ENCODE results near the gene CALHM5. TPM values are rescaled to one million over a fixed set of nuclear protein-coding genes. Genes with fewer than 3 reads are reported as not detected.
A peak's percentile ranks its signal among the peaks of the same experiment; 100 is the strongest.
"Not testable (repeated sequence)": the region's sequence is repeated elsewhere in the genome, so short reads cannot be mapped to it uniquely, and the experiment has no call there.

CALHM5 gene
- total RNA-seq, 1 donor from 2014 or later, result not detected

DNA sequence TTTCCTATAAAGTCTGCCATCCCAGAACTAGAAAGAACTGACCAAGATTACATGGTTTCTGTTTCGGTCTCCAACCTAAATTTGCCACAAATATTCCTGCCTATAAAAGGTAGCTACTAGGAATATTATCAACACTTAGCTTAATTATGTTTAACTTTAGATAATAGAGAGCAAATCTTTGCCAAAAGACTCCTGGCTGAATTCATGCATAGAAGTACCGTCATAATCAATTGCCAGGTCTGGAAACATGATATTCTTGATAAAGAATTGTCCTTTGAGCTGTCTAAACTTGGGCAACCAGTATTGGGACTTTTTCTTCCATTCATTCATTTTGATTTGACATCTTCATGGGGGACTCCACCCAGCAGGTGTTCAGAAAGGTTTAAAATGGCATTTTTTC is 27.8 kb upstream of the CALHM5 start:
- Mint-ChIP-seq H3K9me3 (peaks cover 1% of the 10 kb centered on the region), H3K4me1 (ENCODE audit: low read depth) (no peaks in the 10 kb centered on the region), H3K27ac (no peak overlapping the region), H3K27me3 (ENCODE audit: insufficient read depth) (peaks cover 44% of the 10 kb centered on the region), H3K4me3 (no peak overlapping the region), H3K36me3 (ENCODE audit: low read depth) (peaks cover 4% of the 10 kb centered on the region)
- intact Hi-C loops (cut with micrococcal nuclease), result no loop called here
- DNase-seq (ENCODE audit: low spot score), result no peak

DNA sequence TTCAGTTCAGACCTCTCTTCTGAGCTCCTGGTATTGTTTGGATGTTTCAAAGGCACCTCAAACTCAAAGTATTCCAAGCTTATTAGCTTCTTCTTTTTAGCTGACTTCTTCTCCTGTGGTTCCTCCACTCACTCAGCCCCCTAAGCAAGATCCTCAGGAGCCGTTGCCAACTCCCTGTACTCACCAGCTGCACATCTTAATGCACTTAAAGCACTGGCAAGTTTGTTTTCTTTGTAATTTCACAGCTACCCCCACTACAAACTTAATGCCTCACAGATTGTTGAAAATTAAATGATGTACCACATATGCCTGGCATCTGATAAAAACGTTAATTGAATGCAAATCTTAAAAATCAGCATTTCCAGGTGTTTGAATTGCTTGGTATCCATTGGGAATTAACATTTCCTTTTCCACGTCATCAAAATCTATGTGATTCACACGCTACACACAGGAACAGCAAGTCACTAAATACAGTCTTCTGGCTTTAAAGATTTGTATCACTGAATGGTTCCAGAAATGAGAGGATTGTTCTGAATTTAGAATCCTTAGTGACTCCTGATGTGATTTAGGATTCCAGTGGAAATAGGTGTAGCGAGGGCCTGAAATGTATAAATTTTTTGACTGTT is 25.8 kb upstream of the CALHM5 start:
- peaks cover 4% of the 10 kb centered on the region for H3K36me3 Mint-ChIP-seq (ENCODE audit: low read depth)
- no peak for DNase-seq (ENCODE audit: low spot score)
- intact Hi-C loops (cut with micrococcal nuclease), result no loop called here
- peaks cover 4% of the 10 kb centered on the region for H3K9me3 Mint-ChIP-seq
- no peak overlapping the region for H3K27ac Mint-ChIP-seq
- no peaks in the 10 kb centered on the region for H3K4me1 Mint-ChIP-seq (ENCODE audit: low read depth)
- H3K4me3 Mint-ChIP-seq, result no peak overlapping the region
- peaks cover 51% of the 10 kb centered on the region for H3K27me3 Mint-ChIP-seq (ENCODE audit: insufficient read depth)

DNA sequence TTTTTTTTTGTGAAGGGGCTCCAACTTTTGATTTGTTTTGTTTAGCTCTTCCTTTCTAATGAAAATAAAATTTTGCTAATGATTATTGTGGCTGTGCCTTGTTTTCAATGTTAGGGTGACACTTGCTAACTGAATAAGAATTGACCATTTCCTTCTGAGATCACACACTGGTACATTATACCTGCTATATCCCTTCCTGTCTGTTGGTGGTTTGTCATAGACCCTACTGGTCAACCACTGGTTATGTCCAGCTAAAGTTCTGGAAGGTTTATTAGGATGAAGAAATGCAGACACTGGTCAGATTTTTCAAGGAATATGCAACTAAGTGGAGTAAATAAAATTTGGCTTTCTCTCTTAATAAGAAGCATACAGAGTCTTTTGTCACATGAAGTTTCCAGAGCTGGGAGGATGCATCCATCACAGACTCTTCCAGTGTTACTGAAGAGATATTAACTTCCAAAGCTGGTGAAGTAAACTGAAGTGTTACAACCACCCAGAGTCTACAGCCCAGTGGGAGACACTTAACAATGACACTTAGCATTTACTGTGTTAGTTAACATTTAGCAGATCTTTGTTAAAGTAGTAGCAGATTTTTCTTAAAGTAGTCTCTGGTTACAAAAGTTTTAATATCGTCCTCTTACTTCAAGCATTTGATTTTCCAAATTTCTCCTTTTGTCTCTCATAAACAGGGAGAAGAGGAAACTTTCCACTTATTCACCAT is 19.7 kb upstream of the CALHM5 start:
- peaks cover 22% of the 10 kb centered on the region for H3K27me3 Mint-ChIP-seq (ENCODE audit: insufficient read depth)
- DNase-seq (ENCODE audit: low spot score), result no peak
- no peak overlapping the region for H3K4me3 Mint-ChIP-seq
- H3K27ac Mint-ChIP-seq, result no peak overlapping the region
- peaks cover 4% of the 10 kb centered on the region for H3K9me3 Mint-ChIP-seq
- H3K36me3 Mint-ChIP-seq (ENCODE audit: low read depth), result peaks cover 1% of the 10 kb centered on the region
- intact Hi-C loops (cut with micrococcal nuclease), result no loop called here
- H3K4me1 Mint-ChIP-seq (ENCODE audit: low read depth), result no peaks in the 10 kb centered on the region

DNA sequence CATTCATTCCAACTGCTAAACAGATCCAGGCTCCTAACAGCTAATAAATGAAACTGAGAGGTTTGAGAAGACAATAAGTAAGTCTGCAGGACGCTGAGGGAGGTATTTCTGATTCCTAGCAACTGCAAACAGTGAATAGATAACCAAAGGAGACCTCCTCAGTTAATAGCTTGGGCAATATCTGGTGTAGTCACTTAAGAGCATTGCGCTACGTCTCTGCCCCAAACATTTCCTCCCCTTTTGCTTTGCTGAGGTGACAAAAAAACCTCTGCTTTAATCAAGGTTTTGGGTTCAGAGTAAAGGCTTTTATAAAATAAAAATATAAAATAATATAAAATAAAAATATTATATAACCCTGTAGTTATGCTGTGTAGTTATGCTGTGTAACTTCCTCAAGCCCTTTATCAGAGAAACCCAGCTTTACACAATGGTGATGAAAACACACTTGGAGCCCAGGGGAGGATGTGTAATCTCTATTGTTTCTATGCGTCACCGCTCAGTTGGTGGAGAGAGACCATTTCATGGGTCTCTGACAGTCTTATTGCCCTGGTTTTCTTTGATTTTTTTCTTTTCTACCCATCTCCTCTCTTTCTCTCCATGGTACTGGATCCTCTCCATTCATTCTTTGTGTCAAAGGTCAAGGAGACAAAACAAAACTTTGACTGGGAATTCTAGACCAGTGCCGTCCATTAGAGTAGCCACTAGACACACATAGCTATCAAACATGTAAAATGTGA is 18.9 kb upstream of the CALHM5 start:
- no peak for DNase-seq (ENCODE audit: low spot score)
- H3K4me3 Mint-ChIP-seq, result no peak overlapping the region
- H3K27me3 Mint-ChIP-seq (ENCODE audit: insufficient read depth), result peaks cover 22% of the 10 kb centered on the region
- intact Hi-C loops (cut with micrococcal nuclease), result no loop called here
- no peak overlapping the region for H3K27ac Mint-ChIP-seq
- H3K36me3 Mint-ChIP-seq (ENCODE audit: low read depth), result peaks cover 1% of the 10 kb centered on the region
- H3K9me3 Mint-ChIP-seq, result peaks cover 4% of the 10 kb centered on the region
- no peaks in the 10 kb centered on the region for H3K4me1 Mint-ChIP-seq (ENCODE audit: low read depth)

- H3K4me1 Mint-ChIP-seq (ENCODE audit: low read depth); H3K27ac Mint-ChIP-seq; H3K36me3 Mint-ChIP-seq (ENCODE audit: low read depth); intact Hi-C loops (cut with micrococcal nuclease); DNase-seq (ENCODE audit: low spot score); H3K9me3 Mint-ChIP-seq; H3K4me3 Mint-ChIP-seq: not testable (repeated sequence)
- peaks cover 16% of the 10 kb centered on the region for H3K27me3 Mint-ChIP-seq (ENCODE audit: insufficient read depth)
Observed at GRCh38 chr6:116495161-116495560, 16.3 kb upstream of the CALHM5 start.

- peaks cover 15% of the 10 kb centered on the region for H3K27me3 Mint-ChIP-seq (ENCODE audit: insufficient read depth)
- H3K36me3 Mint-ChIP-seq (ENCODE audit: low read depth), result peaks cover 2% of the 10 kb centered on the region
- no peak overlapping the region for H3K4me3 Mint-ChIP-seq
- DNase-seq (ENCODE audit: low spot score), result no peak
- no peaks in the 10 kb centered on the region for H3K4me1 Mint-ChIP-seq (ENCODE audit: low read depth)
- intact Hi-C loops (cut with micrococcal nuclease), result no loop called here
- H3K9me3 Mint-ChIP-seq, result peaks cover 3% of the 10 kb centered on the region
- H3K27ac Mint-ChIP-seq, result no peak overlapping the region
Observed at GRCh38 chr6:116497113-116497676, 14.2 kb upstream of the CALHM5 start.

- H3K27me3 Mint-ChIP-seq (ENCODE audit: insufficient read depth), result peaks cover 36% of the 10 kb centered on the region
Observed at GRCh38 chr6:116500969-116501433, 10.4 kb upstream of the CALHM5 start.

DNA sequence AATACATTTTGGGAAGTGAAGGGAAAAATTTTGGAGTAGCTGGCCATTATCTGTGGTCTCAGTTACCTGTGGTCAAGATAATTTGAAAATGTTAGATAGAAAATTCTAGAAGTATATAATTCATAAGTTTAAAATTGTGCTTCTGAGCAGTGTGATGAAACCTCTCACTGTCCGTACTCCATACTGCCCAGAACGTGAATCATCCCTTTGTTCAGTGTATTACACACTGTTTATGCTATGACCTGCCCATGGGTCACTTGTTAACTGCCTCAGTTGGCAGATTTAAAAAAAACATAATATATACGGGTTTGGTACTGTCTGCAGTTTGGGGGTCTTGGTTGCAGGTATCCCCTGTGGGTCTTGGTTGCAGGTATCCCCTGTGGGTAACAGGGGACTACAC is 4.1 kb upstream of the CALHM5 start:
- no peak overlapping the region for H3K27ac Mint-ChIP-seq
- no peak for DNase-seq (ENCODE audit: low spot score)
- no peak overlapping the region for H3K4me3 Mint-ChIP-seq
- peaks cover 12% of the 10 kb centered on the region for H3K9me3 Mint-ChIP-seq
- intact Hi-C loops (cut with micrococcal nuclease), result no loop called here
- no peaks in the 10 kb centered on the region for H3K36me3 Mint-ChIP-seq (ENCODE audit: low read depth)
- H3K4me1 Mint-ChIP-seq (ENCODE audit: low read depth), result no peaks in the 10 kb centered on the region
- H3K27me3 Mint-ChIP-seq (ENCODE audit: insufficient read depth), result peaks cover 35% of the 10 kb centered on the region

More at GRCh38 chr6:116500969-116501433, 10.4 kb upstream of the CALHM5 start:
- intact Hi-C loops (cut with micrococcal nuclease), result no loop called here
- peak; percentile 5 for DNase-seq (ENCODE audit: low spot score)
- H3K27ac Mint-ChIP-seq, result no peak overlapping the region
- peaks cover 2% of the 10 kb centered on the region for H3K36me3 Mint-ChIP-seq (ENCODE audit: low read depth)
- no peak overlapping the region for H3K4me3 Mint-ChIP-seq
- H3K9me3 Mint-ChIP-seq, result peaks cover 17% of the 10 kb centered on the region
- H3K4me1 Mint-ChIP-seq (ENCODE audit: low read depth), result no peaks in the 10 kb centered on the region

DNA sequence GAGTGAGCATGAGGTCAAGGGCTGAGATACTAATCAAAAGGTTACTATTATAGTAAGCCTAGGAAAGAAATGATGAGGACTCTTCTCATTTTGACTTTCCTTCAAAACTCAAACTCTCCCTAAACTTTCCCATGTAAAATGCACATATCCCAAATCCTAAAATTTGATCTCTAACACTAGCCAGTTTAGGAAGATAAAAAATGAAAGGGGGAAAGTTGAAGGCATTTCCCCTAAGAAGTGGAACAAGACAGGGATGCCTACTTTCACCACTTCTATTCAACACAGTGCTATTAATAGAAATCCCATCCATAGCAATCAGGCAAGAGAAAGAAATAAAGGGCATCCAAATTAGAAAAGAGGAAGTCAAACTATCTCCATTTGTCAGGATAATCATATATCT is 2.9 kb upstream of the CALHM5 start:
- H3K4me1 Mint-ChIP-seq (ENCODE audit: low read depth), result no peaks in the 10 kb centered on the region
- H3K27ac Mint-ChIP-seq, result no peak overlapping the region
- no peaks in the 10 kb centered on the region for H3K36me3 Mint-ChIP-seq (ENCODE audit: low read depth)
- intact Hi-C loops (cut with micrococcal nuclease), result no loop called here
- peaks cover 28% of the 10 kb centered on the region for H3K27me3 Mint-ChIP-seq (ENCODE audit: insufficient read depth)
- no peak for DNase-seq (ENCODE audit: low spot score)
- no peak overlapping the region for H3K4me3 Mint-ChIP-seq
- H3K9me3 Mint-ChIP-seq, result peaks cover 3% of the 10 kb centered on the region

DNA sequence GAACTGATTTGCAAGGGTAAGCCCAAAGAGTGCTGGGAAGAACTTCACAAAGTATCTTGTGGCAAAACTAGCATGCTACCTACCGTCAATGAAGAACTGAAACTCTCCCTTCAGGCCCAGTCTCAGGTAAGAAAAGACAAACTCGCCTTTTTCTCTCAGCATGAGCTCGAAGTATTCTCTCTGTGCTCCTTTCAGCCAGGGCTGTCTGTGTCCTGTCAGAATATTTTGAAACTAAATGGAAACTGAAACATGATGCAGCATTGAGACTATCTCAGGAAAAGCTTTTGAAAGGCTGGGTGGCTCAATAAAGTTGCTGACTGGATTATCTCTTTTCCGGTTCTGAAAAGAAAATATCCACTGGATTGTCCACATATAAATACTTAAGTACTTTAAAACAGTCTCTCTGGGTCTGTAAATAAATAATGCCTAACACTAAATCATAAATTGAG is 696 bp downstream of the CALHM5 start:
- intact Hi-C loops (cut with micrococcal nuclease), result no loop called here
- Mint-ChIP-seq H3K9me3 (no peaks in the 10 kb centered on the region), H3K4me1 (ENCODE audit: low read depth) (no peaks in the 10 kb centered on the region), H3K27ac (no peak overlapping the region), H3K27me3 (ENCODE audit: insufficient read depth) (peaks cover 19% of the 10 kb centered on the region), H3K4me3 (no peak overlapping the region), H3K36me3 (ENCODE audit: low read depth) (no peaks in the 10 kb centered on the region)
- DNase-seq (ENCODE audit: low spot score), result no peak

- Mint-ChIP-seq H3K4me3 (no peak overlapping the region), H3K4me1 (ENCODE audit: low read depth) (no peaks in the 10 kb centered on the region), H3K27ac (no peak overlapping the region), H3K9me3 (no peaks in the 10 kb centered on the region), H3K27me3 (ENCODE audit: insufficient read depth) (peaks cover 23% of the 10 kb centered on the region), H3K36me3 (ENCODE audit: low read depth) (no peaks in the 10 kb centered on the region)
- DNase-seq (ENCODE audit: low spot score), result no peak
- intact Hi-C loops (cut with micrococcal nuclease), result no loop called here
Observed at GRCh38 chr6:116512734-116513133, 1.3 kb downstream of the CALHM5 start.

DNA sequence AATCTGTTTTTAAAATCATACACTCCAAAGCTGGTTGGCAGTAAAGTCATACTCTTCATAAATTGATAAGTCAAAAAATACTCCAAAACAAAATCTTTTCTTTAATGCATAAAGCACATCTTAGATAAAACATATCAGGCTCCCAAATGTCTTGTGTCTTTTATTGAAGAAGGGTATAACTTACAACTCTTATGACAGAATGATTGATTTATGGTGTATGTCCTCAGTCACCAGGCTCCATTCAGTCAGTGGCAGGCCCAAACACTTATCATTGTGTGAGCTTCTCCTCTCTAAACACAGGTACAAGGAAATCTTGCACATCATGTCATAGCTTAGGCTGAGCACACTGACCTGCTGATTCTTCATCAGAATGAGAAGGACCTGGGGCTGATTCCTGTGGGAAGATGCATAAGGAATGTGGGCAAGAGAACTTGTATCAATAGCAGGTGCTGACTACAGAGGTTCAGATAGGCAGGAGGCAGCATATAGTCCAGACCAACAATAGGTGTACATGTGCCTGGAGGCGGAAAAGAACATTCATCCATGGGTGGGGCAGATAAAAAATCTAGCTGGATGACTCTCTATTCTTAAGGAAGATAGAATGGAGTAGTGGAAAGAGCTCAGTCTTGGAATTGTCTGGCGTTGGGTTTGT is 1.9 kb downstream of the CALHM5 start:
- Mint-ChIP-seq H3K27ac (no peak overlapping the region), H3K4me3 (no peak overlapping the region), H3K27me3 (ENCODE audit: insufficient read depth) (peaks cover 26% of the 10 kb centered on the region), H3K36me3 (ENCODE audit: low read depth) (no peaks in the 10 kb centered on the region), H3K4me1 (ENCODE audit: low read depth) (no peaks in the 10 kb centered on the region), H3K9me3 (no peaks in the 10 kb centered on the region)
- intact Hi-C loops (cut with micrococcal nuclease), result no loop called here
- DNase-seq (ENCODE audit: low spot score), result no peak
